GM19238 (cell line): Measurements from ENCODE around the gene S100A6.
"Not testable (repeated sequence)": the region's sequence is repeated elsewhere in the genome, so short reads cannot be mapped to it uniquely, and the experiment has no call there.

ENCODE experiments used
- DNase-seq: peaks from one replicate; pipeline ENCODE4 v3.0.0; 2011; ENCODE audit warnings: low spot score; ENCODE audit not compliant: insufficient read length

The S100A6 gene

GRCh38 chr1:153563991-153564390, 28.2 kb upstream of the S100A6 start:
- no peak for DNase-seq

GRCh38 chr1:153563483-153563901, 27.7 kb upstream of the S100A6 start:
- DNase-seq = no peak

- not testable (repeated sequence) for DNase-seq
Measured at GRCh38 chr1:153562021-153562420, 26.2 kb upstream of the S100A6 start.

GRCh38 chr1:153561466-153561985, 25.7 kb upstream of the S100A6 start:
- DNase-seq = no peak

- DNase-seq = no peak
Measured at GRCh38 chr1:153560771-153561465, 25.1 kb upstream of the S100A6 start.

GRCh38 chr1:153560241-153560640, 24.4 kb upstream of the S100A6 start:
- no peak for DNase-seq

- DNase-seq = no peak
Measured at GRCh38 chr1:153557877-153558276, 22.1 kb upstream of the S100A6 start.

- DNase-seq = no peak
Measured at GRCh38 chr1:153556348-153556747, 20.6 kb upstream of the S100A6 start.

- no peak for DNase-seq
Measured at GRCh38 chr1:153553830-153554541, 18.2 kb upstream of the S100A6 start.

- no peak for DNase-seq
Measured at GRCh38 chr1:153553096-153553495, 17.3 kb upstream of the S100A6 start.

GRCh38 chr1:153552335-153552734, 16.5 kb upstream of the S100A6 start:
- DNase-seq = no peak

GRCh38 chr1:153550827-153551500, 15.2 kb upstream of the S100A6 start:
- DNase-seq = no peak

GRCh38 chr1:153550398-153550758, 14.6 kb upstream of the S100A6 start:
- no peak for DNase-seq

GRCh38 chr1:153549741-153550397, 14.1 kb upstream of the S100A6 start:
- no peak for DNase-seq

GRCh38 chr1:153548722-153549688, 13.2 kb upstream of the S100A6 start, which contains the start of gene S100A3:
S100A3 (minus strand) TSS chr1:153549258; CDS start chr1:153548485, 773 bp downstream.
- no peak for DNase-seq

GRCh38 chr1:153547560-153548551, 12.1 kb upstream of the S100A6 start:
- no peak for DNase-seq

- no peak for DNase-seq
Measured at GRCh38 chr1:153546796-153547559, 11.2 kb upstream of the S100A6 start.

GRCh38 chr1:153546371-153546770, 10.6 kb upstream of the S100A6 start:
- no peak for DNase-seq
